HepG2 (cell line): ENCODE results near the gene RCAN2.

Source experiments
- CBFB ChIP-seq: sonication (generic); formaldehyde crosslinking; IDR thresholded peaks from 2 replicates; pipeline ENCODE4 v1.4.0; 2020; ENCODE audit warnings: missing genetic modification reagents
- DNMT1 ChIP-seq: sonication (generic); formaldehyde crosslinking; IDR thresholded peaks from 2 replicates; pipeline ENCODE4 v1.5.1; 2020; ENCODE audit warnings: mild to moderate bottlenecking, missing genetic modification reagents
- ZBTB37 ChIP-seq: sonication (generic); formaldehyde crosslinking; IDR thresholded peaks from 2 replicates; pipeline ENCODE4 v1.4.0; 2020; ENCODE audit warnings: mild to moderate bottlenecking, missing genetic modification reagents
- ZBTB7A ChIP-seq: sonication (generic); formaldehyde crosslinking; IDR thresholded peaks from 2 replicates; pipeline ENCODE4 v1.8.0; 2022; ENCODE audit warnings: mild to moderate bottlenecking, missing genetic modification reagents
- ZNF350 ChIP-seq: sonication (generic); formaldehyde crosslinking; IDR thresholded peaks from 2 replicates; pipeline ENCODE4 v1.4.0; 2020; ENCODE audit warnings: mild to moderate bottlenecking, low read depth, missing genetic modification reagents, borderline replicate concordance
- TF ChIP-seq, protein P1 (sequence below): sonication (generic); formaldehyde crosslinking; IDR thresholded peaks from 2 replicates; pipeline ENCODE4 v1.8.1; 2023; ENCODE audit warnings: missing genetic modification reagents, mild to moderate bottlenecking, borderline replicate concordance
- TF ChIP-seq, protein P2 (sequence below): sonication (generic); formaldehyde crosslinking; IDR thresholded peaks from 2 replicates; pipeline ENCODE4 v1.5.0; 2020; ENCODE audit warnings: mild to moderate bottlenecking, missing genetic modification reagents, moderate library complexity
- TF ChIP-seq, protein P3 (sequence below): fragments of 450-650 bp; IDR thresholded peaks from 2 replicates; pipeline ENCODE4 v1.6.1; 2017; ENCODE audit warnings: mild to moderate bottlenecking

DNA sequence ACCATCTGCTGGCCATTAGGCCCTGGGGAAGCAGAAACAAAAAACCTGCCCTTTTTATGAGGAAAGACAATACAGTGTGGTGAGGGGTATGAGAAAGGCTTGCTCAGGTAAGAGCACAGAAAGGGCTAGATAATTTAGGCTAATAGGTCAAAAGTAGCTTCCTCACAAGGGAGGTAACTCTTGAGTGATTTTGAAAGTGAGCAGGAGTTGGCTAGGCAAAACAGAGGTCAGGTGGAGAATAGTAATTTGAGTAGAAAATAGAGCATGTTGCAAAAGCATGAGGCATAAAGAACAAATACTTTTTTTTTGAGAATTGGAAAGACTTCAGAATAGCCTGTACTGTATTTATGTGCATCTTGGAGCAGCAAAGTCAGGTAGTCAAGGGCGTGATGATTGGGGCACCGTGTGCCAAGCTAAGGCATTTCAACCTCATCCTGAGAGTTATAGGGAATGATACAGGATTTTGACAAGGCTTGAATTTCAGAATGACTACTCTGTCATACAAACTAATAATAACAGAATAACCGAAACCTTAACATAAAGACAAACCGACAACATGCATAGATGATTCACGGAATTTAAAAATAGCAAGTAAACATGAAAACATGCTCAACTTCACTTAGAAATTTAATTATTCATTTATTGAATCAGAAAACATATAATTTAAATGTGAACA, 197.5 kb downstream of the RCAN2 start:
- no peak for TF ChIP-seq ZBTB7A (CRISPR knock-in tag)
- no peak for TF ChIP-seq ZNF350
- TF ChIP-seq ZBTB37 (CRISPR knock-in tag), result no peak
- TF ChIP-seq, protein P1, sequence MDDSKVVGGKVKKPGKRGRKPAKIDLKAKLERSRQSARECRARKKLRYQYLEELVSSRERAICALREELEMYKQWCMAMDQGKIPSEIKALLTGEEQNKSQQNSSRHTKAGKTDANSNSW (CRISPR knock-in tag), result no peak
- TF ChIP-seq, protein P2, sequence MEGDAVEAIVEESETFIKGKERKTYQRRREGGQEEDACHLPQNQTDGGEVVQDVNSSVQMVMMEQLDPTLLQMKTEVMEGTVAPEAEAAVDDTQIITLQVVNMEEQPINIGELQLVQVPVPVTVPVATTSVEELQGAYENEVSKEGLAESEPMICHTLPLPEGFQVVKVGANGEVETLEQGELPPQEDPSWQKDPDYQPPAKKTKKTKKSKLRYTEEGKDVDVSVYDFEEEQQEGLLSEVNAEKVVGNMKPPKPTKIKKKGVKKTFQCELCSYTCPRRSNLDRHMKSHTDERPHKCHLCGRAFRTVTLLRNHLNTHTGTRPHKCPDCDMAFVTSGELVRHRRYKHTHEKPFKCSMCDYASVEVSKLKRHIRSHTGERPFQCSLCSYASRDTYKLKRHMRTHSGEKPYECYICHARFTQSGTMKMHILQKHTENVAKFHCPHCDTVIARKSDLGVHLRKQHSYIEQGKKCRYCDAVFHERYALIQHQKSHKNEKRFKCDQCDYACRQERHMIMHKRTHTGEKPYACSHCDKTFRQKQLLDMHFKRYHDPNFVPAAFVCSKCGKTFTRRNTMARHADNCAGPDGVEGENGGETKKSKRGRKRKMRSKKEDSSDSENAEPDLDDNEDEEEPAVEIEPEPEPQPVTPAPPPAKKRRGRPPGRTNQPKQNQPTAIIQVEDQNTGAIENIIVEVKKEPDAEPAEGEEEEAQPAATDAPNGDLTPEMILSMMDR, result no peak
- TF ChIP-seq, protein P3, sequence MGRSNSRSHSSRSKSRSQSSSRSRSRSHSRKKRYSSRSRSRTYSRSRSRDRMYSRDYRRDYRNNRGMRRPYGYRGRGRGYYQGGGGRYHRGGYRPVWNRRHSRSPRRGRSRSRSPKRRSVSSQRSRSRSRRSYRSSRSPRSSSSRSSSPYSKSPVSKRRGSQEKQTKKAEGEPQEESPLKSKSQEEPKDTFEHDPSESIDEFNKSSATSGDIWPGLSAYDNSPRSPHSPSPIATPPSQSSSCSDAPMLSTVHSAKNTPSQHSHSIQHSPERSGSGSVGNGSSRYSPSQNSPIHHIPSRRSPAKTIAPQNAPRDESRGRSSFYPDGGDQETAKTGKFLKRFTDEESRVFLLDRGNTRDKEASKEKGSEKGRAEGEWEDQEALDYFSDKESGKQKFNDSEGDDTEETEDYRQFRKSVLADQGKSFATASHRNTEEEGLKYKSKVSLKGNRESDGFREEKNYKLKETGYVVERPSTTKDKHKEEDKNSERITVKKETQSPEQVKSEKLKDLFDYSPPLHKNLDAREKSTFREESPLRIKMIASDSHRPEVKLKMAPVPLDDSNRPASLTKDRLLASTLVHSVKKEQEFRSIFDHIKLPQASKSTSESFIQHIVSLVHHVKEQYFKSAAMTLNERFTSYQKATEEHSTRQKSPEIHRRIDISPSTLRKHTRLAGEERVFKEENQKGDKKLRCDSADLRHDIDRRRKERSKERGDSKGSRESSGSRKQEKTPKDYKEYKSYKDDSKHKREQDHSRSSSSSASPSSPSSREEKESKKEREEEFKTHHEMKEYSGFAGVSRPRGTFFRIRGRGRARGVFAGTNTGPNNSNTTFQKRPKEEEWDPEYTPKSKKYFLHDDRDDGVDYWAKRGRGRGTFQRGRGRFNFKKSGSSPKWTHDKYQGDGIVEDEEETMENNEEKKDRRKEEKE, result no peak
- no peak for TF ChIP-seq CBFB (CRISPR knock-in tag)
- TF ChIP-seq DNMT1 (CRISPR knock-in tag), result no peak
